WTC11 (cell line): ENCODE results near the gene SGO2.

Source experiments
- AFF4 ChIP-seq: sonication (generic); formaldehyde crosslinking; IDR thresholded peaks from 2 replicates; pipeline ENCODE4 v1.8.1; 2023; ENCODE audit warnings: mild to moderate bottlenecking, missing genetic modification reagents, borderline replicate concordance
- ATF2 ChIP-seq: sonication (generic); formaldehyde crosslinking; IDR thresholded peaks from 2 replicates; pipeline ENCODE4 v1.8.1; 2022; ENCODE audit warnings: low read depth, missing genetic modification reagents, borderline replicate concordance
- ATF3 ChIP-seq: sonication (generic); formaldehyde crosslinking; conservative IDR thresholded peaks from 2 replicates; pipeline ENCODE4 v1.8.1; 2022; ENCODE audit warnings: mild to moderate bottlenecking, missing genetic modification reagents
- CBFB ChIP-seq: sonication (generic); formaldehyde crosslinking; IDR thresholded peaks from 2 replicates; pipeline ENCODE4 v1.8.1; 2022; ENCODE audit warnings: mild to moderate bottlenecking, low read depth, missing genetic modification reagents
- CTCF ChIP-seq: fragments of 200-600 bp; IDR thresholded peaks from 2 replicates; pipeline ENCODE4 v1.8.0; 2022; ENCODE audit warnings: antibody characterized with exemption
- JUN ChIP-seq: sonication (generic); formaldehyde crosslinking; IDR thresholded peaks from 2 replicates; pipeline ENCODE4 v1.8.0; 2023; ENCODE audit warnings: mild to moderate bottlenecking, missing genetic modification reagents
- MAX ChIP-seq: sonication (generic); formaldehyde crosslinking; IDR thresholded peaks from 2 replicates; pipeline ENCODE4 v1.8.0; 2022; ENCODE audit warnings: mild to moderate bottlenecking, missing genetic modification reagents
- TCF7 ChIP-seq: sonication (generic); formaldehyde crosslinking; IDR thresholded peaks from 2 replicates; pipeline ENCODE4 v1.8.0; 2022; ENCODE audit warnings: mild to moderate bottlenecking, low read depth, missing genetic modification reagents, moderate library complexity
- ZBTB21 ChIP-seq: sonication (generic); formaldehyde crosslinking; IDR thresholded peaks from 2 replicates; pipeline ENCODE4 v1.8.1; 2023; ENCODE audit warnings: mild to moderate bottlenecking, missing genetic modification reagents, borderline replicate concordance
- ZNF121 ChIP-seq: sonication (generic); formaldehyde crosslinking; IDR thresholded peaks from 2 replicates; pipeline ENCODE4 v1.8.0; 2023; ENCODE audit warnings: missing genetic modification reagents
- ZNF317 ChIP-seq: sonication (generic); formaldehyde crosslinking; IDR thresholded peaks from 2 replicates; pipeline ENCODE4 v1.8.1; 2023; ENCODE audit warnings: low read depth, mild to moderate bottlenecking, moderate library complexity, missing genetic modification reagents, borderline replicate concordance

- TF ChIP-seq CBFB (CRISPR knock-in tag) = no peak
- no peak for TF ChIP-seq CTCF
- TF ChIP-seq MAX (CRISPR knock-in tag) = no peak
- no peak for TF ChIP-seq AFF4
- no peak for TF ChIP-seq TCF7 (CRISPR knock-in tag)
- no peak for TF ChIP-seq ZNF121 (CRISPR knock-in tag)
- TF ChIP-seq ZBTB21 (CRISPR knock-in tag) = no peak
- no peak for TF ChIP-seq ZNF317 (CRISPR knock-in tag)
- no peak for TF ChIP-seq ATF3 (CRISPR knock-in tag)
- no peak for TF ChIP-seq ATF2 (CRISPR knock-in tag)
- TF ChIP-seq JUN (CRISPR knock-in tag) = no peak
These were observed 98.0 kb downstream of the SGO2 start for GRCh38 chr2:200624026-200624425.
